ENCODE results near the gene MAPK8IP3.

MAPK8IP3 gene

GRCh38 chr16:1809281-1809801 lies 103.3 kb downstream of the MAPK8IP3 start:
- DNase-seq (ENCODE audit: low read depth, low spot score), result no peak

- no peak for DNase-seq (ENCODE audit: low read depth, low spot score)
Measured at GRCh38 chr16:1810106-1810505, 104.1 kb downstream of the MAPK8IP3 start.

GRCh38 chr16:1810536-1810935 lies 104.5 kb downstream of the MAPK8IP3 start:
- no peak for DNase-seq (ENCODE audit: low read depth, low spot score)

- DNase-seq (ENCODE audit: low read depth, low spot score), result no peak
Measured at GRCh38 chr16:1812732-1813163, 106.8 kb downstream of the MAPK8IP3 start.

- DNase-seq (ENCODE audit: low read depth, low spot score), result no peak
Measured at GRCh38 chr16:1815461-1815860, 109.5 kb downstream of the MAPK8IP3 start.

- DNase-seq (ENCODE audit: low read depth, low spot score), result no peak
Measured at GRCh38 chr16:1816396-1817275, 110.6 kb downstream of the MAPK8IP3 start.

GRCh38 chr16:1817276-1817589 lies 111.2 kb downstream of the MAPK8IP3 start:
- DNase-seq (ENCODE audit: low read depth, low spot score), result no peak

GRCh38 chr16:1817716-1818115 lies 111.7 kb downstream of the MAPK8IP3 start:
- DNase-seq (ENCODE audit: low read depth, low spot score), result no peak

GRCh38 chr16:1818204-1818872 lies 112.3 kb downstream of the MAPK8IP3 start:
- no peak for DNase-seq (ENCODE audit: low read depth, low spot score)

- DNase-seq (ENCODE audit: low read depth, low spot score), result no peak
Measured at GRCh38 chr16:1818873-1819525, 113.0 kb downstream of the MAPK8IP3 start.

GRCh38 chr16:1819611-1820010 lies 113.6 kb downstream of the MAPK8IP3 start:
- no peak for DNase-seq (ENCODE audit: low read depth, low spot score)

All from activated CD4-positive, CD25-positive, alpha-beta regulatory T cell treated with anti-CD3 and anti-CD28 coated beads, Interleukin-2, amount 50 U/mL, for 16 hours (primary cell).